PFSK-1 (cell line): ENCODE results near the gene FARS2.

Source experiments
- POLR2AphosphoS5 ChIP-seq: IDR thresholded peaks from 2 replicates; pipeline ENCODE4 v1.6.1; 2012; ENCODE audit warnings: low read depth, mild to moderate bottlenecking, control low read depth, low read length, moderate library complexity
- REST ChIP-seq, 2 experiments: IDR thresholded peaks; 2 replicates each; pipeline versions ENCODE4 v1.6.1 to v1.8.0; 2011 to 2012; ENCODE audit warnings: low read depth in 2 of 2, low read length in 2 of 2, control low read depth in 1 of 2, inconsistent platforms in 1 of 2, mild to moderate bottlenecking in 1 of 2, moderate library complexity in 1 of 2; ENCODE audit not compliant: insufficient read depth in 1 of 2

GRCh38 chr6:5730585-5731263 lies 469.4 kb downstream of the FARS2 start:
- no peak for TF ChIP-seq POLR2AphosphoS5
- TF ChIP-seq REST (IDR thresholded peaks at IDR 0.05; ENCODE audit: insufficient read depth in 1 of 2, low read depth in 2 of 2, low read length in 2 of 2): no peak
